A549 (cell line): Measurements from ENCODE around the gene HCN2.

Experiments
- EP300 ChIP-seq, 2 experiments: fragments of >200 bp; sonication (Bioruptor Twin); formaldehyde crosslinking; IDR thresholded peaks; 2 replicates in 1 of 2; 3 replicates in 1 of 2; pipeline ENCODE4 v1.6.1; 2016 to 2017
- HOXA7 ChIP-seq: fragments of 250-450 bp; sonication (Bioruptor Pico); IDR thresholded peaks from 2 replicates; pipeline ENCODE4 v1.5.0; 2020; ENCODE audit warnings: mild to moderate bottlenecking, moderate library complexity
- NR3C1 ChIP-seq: fragments of >200 bp; sonication (Bioruptor Twin); formaldehyde crosslinking; IDR thresholded peaks from 3 replicates; pipeline ENCODE4 v1.6.1; 2017
- POLR2A ChIP-seq: IDR thresholded peaks from 2 replicates; pipeline ENCODE4 v1.6.1; 2012; ENCODE audit warnings: mild to moderate bottlenecking, low read length

DNA sequence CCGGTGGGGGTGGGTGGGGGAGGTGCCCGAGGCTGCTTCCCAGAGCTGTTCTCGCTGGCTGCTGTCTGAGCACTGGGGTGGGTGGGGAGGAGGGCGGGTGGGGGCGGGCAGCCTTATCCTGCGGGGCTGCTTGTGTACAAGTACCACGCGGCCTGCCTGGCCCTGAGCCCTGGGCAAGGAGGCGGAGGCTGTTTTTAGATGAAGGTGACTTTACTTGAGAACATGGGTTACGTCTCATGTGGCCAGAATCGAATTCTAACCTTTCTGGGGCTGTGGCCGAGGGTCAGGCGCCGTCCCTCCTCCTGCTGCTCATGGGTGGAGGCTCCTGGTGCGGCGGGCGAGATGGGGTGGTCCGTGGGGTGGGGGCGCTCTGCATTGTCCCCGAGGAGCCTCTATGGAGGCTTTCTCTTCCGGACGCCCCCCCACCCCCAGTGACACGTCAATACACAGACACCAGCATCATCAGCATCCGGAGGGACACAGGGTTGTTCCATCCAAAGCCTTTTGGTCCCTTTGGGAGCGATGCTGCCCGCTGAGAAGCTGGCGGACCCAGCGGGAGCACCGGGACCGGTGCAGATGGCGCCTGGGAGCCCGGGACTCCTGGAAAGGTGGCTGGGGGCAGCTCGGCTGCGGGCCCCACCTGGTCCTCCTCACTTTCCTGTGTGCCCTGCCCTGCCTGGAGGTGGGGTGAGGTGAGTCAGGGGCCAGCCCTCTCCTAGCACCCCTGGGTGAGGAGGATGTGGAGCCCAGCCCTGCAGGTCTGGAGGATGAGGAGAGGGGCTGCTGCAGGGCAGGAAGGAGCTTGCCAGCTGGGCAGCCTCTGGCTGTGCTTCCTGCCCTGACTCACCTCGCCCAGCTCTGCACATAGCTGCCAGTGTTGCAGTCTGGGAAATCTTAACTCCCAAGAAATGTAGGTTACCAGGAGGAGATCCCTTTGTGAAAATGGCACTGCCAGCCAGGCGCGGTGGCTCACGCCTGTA, 13.9 kb upstream of the HCN2 start:
- TF ChIP-seq POLR2A (no peak), NR3C1 (no peak), HOXA7 (CRISPR knock-in tag) (no peak), EP300 (IDR thresholded peaks at IDR 0.05) (no peak)
